ENCODE data around the gene SH3RF3. TPM values are rescaled to one million over a fixed set of nuclear protein-coding genes. Genes with fewer than 3 reads are reported as not detected.

SH3RF3 gene
- total RNA-seq, 2 donors from 2014 or later, result 1.3 to 5.6 TPM

DNA sequence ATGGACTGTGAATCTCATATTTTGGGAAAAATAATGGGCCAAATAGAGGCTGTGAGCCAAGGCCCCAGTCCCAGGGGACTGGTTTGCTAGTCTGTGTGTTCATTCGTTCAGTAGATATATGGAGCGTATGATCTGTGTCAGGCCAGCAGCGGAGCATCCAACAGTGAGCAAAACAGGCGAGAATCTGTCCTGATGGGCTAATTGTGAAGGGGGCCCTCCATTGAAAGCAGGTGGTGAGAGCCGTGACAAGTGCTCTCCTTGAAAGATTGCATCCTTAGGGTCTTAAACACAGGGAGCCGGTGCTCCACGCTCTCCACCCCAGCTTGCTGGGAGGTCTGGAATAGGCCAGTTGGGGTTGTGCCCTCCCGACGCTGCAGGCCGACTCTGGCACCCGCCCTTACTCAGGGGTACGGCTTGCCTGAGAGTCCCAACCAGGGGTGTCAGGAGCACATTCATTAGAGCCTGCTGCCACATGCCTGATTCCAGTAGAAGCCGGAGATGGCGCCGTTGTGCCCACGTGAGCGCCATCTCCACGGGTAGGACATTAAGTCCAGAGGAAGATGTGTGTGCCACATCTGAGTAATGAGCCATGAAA is 213.3 kb downstream of the SH3RF3 start:
- intact Hi-C loops (cut with DNase I), result no loop called here
- no peak for ATAC-seq
- H3K27me3 ChIP-seq, result no peaks in the 10 kb centered on the region
- H3K4me1 ChIP-seq, result no peaks in the 10 kb centered on the region
- H3K36me3 ChIP-seq (replicated peaks in 1 of 2; ENCODE audit: insufficient read depth in 1 of 2, low read depth in 2 of 2), result no peaks in the 10 kb centered on the region
- no peaks in the 10 kb centered on the region for H3K9me3 ChIP-seq
- H3K4me3 ChIP-seq, result no peak overlapping the region
- no peak overlapping the region for H3K27ac ChIP-seq
- TF ChIP-seq POLR2A (IDR thresholded peaks at IDR 0.05), result no peak
- TF ChIP-seq, protein P1, sequence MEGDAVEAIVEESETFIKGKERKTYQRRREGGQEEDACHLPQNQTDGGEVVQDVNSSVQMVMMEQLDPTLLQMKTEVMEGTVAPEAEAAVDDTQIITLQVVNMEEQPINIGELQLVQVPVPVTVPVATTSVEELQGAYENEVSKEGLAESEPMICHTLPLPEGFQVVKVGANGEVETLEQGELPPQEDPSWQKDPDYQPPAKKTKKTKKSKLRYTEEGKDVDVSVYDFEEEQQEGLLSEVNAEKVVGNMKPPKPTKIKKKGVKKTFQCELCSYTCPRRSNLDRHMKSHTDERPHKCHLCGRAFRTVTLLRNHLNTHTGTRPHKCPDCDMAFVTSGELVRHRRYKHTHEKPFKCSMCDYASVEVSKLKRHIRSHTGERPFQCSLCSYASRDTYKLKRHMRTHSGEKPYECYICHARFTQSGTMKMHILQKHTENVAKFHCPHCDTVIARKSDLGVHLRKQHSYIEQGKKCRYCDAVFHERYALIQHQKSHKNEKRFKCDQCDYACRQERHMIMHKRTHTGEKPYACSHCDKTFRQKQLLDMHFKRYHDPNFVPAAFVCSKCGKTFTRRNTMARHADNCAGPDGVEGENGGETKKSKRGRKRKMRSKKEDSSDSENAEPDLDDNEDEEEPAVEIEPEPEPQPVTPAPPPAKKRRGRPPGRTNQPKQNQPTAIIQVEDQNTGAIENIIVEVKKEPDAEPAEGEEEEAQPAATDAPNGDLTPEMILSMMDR (IDR thresholded peaks at IDR 0.05), result no peak
- WGBS, 2 donors, result 86 to 90% methylated on average over 12 to 18 of the region's 18 CpGs
- no peak for DNase-seq

DNA sequence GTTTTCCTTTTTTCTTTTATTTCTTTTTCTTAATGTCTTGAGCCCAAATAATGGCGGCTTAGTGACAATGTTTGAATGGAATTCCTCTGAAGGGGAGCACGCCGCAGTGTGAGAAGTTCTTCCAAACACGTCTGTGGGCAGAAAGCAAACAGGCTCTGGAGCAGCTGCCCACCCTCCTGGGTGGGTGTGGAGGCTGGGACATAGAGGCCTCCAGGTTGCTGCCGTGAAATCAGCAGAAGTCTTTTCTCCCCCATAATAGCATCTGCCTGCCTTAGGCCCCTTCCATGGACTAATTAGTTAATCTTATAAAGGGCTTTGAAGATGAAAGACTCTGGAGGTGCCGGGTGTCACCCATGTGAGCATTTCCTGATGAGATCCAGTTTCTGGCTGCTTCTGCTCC is 213.9 kb downstream of the SH3RF3 start:
- Histone ChIP-seq H3K27me3 (no peaks in the 10 kb centered on the region), H3K4me1 (no peaks in the 10 kb centered on the region), H3K9me3 (no peaks in the 10 kb centered on the region), H3K36me3 (replicated peaks in 1 of 2; ENCODE audit: insufficient read depth in 1 of 2, low read depth in 2 of 2) (no peaks in the 10 kb centered on the region), H3K4me3 (no peak overlapping the region), H3K27ac (no peak overlapping the region)
- no peak for TF ChIP-seq POLR2A (IDR thresholded peaks at IDR 0.05)
- TF ChIP-seq, protein P1 (IDR thresholded peaks at IDR 0.05), result no peak
- intact Hi-C loops (cut with DNase I), result no loop called here
- ATAC-seq (no peak), DNase-seq (no peak)
- 83 to 85% methylated on average over 6 of the region's 6 CpGs for WGBS, 2 donors

DNA sequence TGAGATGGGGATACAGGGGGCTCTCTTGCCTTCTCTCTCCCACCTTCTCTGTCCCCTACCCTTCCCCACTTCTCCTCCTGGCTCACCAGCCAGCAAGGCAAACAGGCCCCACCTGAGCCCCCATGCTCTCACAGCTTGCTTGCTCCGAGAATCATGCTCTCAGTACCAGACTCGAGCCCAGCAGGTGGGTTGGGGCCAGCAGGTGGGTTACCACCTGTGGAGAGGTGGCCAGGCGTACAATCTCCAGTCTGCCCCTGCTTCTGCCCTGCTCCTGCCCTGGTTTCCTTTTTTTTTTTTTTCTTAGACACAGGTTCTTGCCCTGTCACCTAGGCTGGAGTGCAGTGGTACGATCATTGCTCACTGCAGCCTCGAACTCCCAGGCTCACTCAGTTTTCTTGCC is 214.5 kb downstream of the SH3RF3 start:
- Histone ChIP-seq H3K27ac (no peak overlapping the region), H3K9me3 (no peaks in the 10 kb centered on the region), H3K27me3 (no peaks in the 10 kb centered on the region), H3K4me1 (no peaks in the 10 kb centered on the region), H3K36me3 (replicated peaks in 1 of 2; ENCODE audit: insufficient read depth in 1 of 2, low read depth in 2 of 2) (no peaks in the 10 kb centered on the region), H3K4me3 (no peak overlapping the region)
- no peak for TF ChIP-seq POLR2A (IDR thresholded peaks at IDR 0.05)
- TF ChIP-seq, protein P1 (IDR thresholded peaks at IDR 0.05), result no peak
- 80 to 88% methylated on average over 5 of the region's 5 CpGs for whole genome bisulfite sequencing, 2 donors
- ATAC-seq (no peak), DNase-seq (no peak)
- intact Hi-C loops (cut with DNase I), result no loop called here

DNA sequence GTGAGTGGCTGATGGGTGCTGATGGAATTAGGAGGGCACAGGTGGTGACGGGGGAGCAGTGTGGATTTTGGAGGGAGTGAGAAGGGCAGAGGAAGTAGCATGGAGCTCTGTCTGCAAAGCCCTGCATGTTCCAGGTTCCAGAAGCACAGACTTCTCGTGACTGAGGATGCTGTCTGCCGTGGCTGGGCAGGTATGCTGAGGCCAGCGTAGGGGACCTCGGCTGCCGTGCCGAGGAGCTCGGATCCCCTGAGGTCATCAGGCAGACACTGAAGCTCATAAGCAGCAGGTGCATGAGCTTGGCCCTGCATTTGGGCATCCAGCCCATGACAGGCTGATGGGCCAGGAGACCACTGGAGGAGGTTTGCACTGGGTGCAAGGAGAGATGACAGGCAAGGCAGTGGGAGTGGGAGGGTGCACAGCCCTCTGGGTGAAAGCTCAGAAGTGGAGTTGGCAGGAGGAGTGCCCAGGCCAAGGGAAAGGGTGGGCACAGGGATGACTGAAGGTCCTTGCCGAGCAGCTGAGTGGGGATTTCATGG is 215.3 kb downstream of the SH3RF3 start:
- no peak for ATAC-seq

More for the DNA sequence above, 215.3 kb downstream of the SH3RF3 start:
- 84 to 85% methylated on average over 9 of the region's 9 CpGs for WGBS, 2 donors
- DNase-seq, result no peak
- TF ChIP-seq, protein P1 (IDR thresholded peaks at IDR 0.05), result no peak
- TF ChIP-seq POLR2A (IDR thresholded peaks at IDR 0.05), result no peak
- Histone ChIP-seq H3K27me3 (no peaks in the 10 kb centered on the region), H3K27ac (no peak overlapping the region), H3K36me3 (replicated peaks in 1 of 2; ENCODE audit: insufficient read depth in 1 of 2, low read depth in 2 of 2) (no peaks in the 10 kb centered on the region), H3K4me3 (no peak overlapping the region), H3K4me1 (no peaks in the 10 kb centered on the region), H3K9me3 (no peaks in the 10 kb centered on the region)
- intact Hi-C loops (cut with DNase I), result no loop called here
